ENCODE data around the gene ATP6V0E1. TPM values are rescaled to one million over a fixed set of nuclear protein-coding genes. Genes with fewer than 3 reads are reported as not detected.
A peak's percentile ranks its signal among the peaks of the same experiment; 100 is the strongest.

Gene ATP6V0E1
- total RNA-seq (2012; rRNA removed), result 277 and 299 TPM in 2 replicates
- 258 TPM in 2 replicates for polyA plus RNA-seq (2012; rRNA removed)
- 96.0 and 111 TPM in 2 replicates for polyA plus RNA-seq (2012; cell fraction: cytosol; rRNA removed)
- polyA plus RNA-seq (2012; cell fraction: nucleus; rRNA removed; ENCODE audit: low replicate concordance), result 16.9 and 96.8 TPM in 2 replicates
- percentile 87 among the genes with signal in this experiment for Bru-seq, nascent RNA
- BruChase-seq, experiment 1, labeled RNA remaining after a 6-hour chase, result percentile 90 among the genes with signal in this experiment
- percentile 76 among the genes with signal in this experiment for BruChase-seq, experiment 2, labeled RNA remaining after a 2-hour chase
- long read RNA-seq, transcript ATP6V0E1-203 (4 exons, 1,433 nt), result major isoform, 210 of 236 reads
- long read RNA-seq, partial matches to known transcripts, result 5 of 236 reads
- long read RNA-seq, other reads (novel, unspliced or antisense), result 18 of 236 reads

DNA sequence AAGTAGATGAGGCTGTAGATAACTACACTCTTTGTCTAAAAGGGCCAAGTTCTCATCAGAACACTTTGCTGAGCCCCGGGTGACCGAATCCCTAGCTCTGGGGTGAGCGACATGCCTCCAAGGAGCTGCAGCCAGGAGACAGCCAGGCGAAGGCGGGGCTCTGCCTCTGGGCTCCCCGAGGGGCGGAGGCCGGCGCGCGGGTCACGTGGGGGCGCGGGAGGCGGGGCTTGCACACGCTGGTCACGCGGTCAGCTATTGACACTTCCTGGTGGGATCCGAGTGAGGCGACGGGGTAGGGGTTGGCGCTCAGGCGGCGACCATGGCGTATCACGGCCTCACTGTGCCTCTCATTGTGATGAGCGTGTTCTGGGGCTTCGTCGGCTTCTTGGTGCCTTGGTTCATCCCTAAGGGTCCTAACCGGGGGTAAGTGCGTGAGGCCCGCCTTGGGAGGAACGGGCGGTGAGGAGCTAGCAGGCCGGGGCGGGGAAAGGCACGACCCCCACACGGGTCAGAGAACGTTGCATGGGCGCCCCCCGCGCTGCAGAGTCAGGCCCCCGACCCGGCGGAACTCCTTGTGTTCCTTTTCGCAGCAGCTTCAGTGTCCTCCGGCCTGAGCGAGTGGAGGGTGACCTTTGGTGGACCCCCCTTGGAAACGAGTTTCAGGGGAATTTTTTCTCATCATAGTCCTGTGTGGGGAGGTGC, at the start of gene ATP6V0E1:
ATP6V0E1 (plus strand) TSS at position 230 of the 702 bp plus-strand sequence; CDS start at position 320, 90 bp downstream.
- ChIA-PET POLR2A (ENCODE audit: unreplicated experiment) (interaction anchor here (0.5 to 1.0 kb wide), 3 partner anchors 73 to 147 kb away, joined by 3 read pairs; no protein-coding TSS in a partner anchor), CTCF (interaction anchor here (0.7 to 1.4 kb wide), 7 partner anchors 11 to 403 kb away, joined by 3 to 6 read pairs (median 4); no protein-coding TSS in a partner anchor)
- H3K4ac ChIP-seq (ENCODE audit: low read depth, low read length), result peak within 1 kb of the TSS; percentile 79
- peak within 1 kb of the TSS; percentile 73 for H3K56ac ChIP-seq (ENCODE audit: extremely low read depth, insufficient read depth, low read length)
- peak within 1 kb of the TSS; percentile 75 for H3K23ac ChIP-seq (ENCODE audit: low read depth, low read length)
- peak within 1 kb of the TSS; percentile 96 for H2AFZ ChIP-seq (replicated peaks; ENCODE audit: low read length, poor library complexity)
- H4K91ac ChIP-seq (ENCODE audit: insufficient read depth, low read depth, low read length), result peak within 1 kb of the TSS; percentile 70
- peak within 1 kb of the TSS; percentile 61 for H2BK5ac ChIP-seq (ENCODE audit: low read depth, low read length, poor library complexity, severe bottlenecking)
- H2BK15ac ChIP-seq (ENCODE audit: low read depth, low read length), result no peak within 1 kb of the TSS
- in situ Hi-C loops (cut with MboI; ENCODE audit: low sequenced_read_pairs) (loop anchor here (5.0 kb wide), 2 partner anchors 159 to 304 kb away; partner anchors contain the start of gene BNIP1), dilution Hi-C loops (cut with HindIII; ENCODE audit: low sequenced_read_pairs, unreplicated experiment) (no loop called here), intact Hi-C loops (cut with micrococcal nuclease) (loop anchor here (1.0 to 2.0 kb wide), 3 partner anchors 74 to 299 kb away; partner anchors contain the start of gene BNIP1)
- H2AK5ac ChIP-seq (ENCODE audit: low read depth, low read length), result peak within 1 kb of the TSS; percentile 79
- DNase-seq (peak; percentile 86), ATAC-seq (ENCODE audit: low read depth) (peak; percentile 95)
- peak within 1 kb of the TSS; percentile 86 for H3K4me3 ChIP-seq (ENCODE audit: insufficient read depth, low read depth, low read length)
- peak within 1 kb of the TSS; percentile 87 for H3K14ac ChIP-seq (replicated peaks; ENCODE audit: low read depth, low read length)
- 0 out of 2 replicates have a peak within 1 kb of the TSS, but pooled peaks have one; percentile 4 for H2BK20ac ChIP-seq (ENCODE audit: low read depth, low read length)
- 0% methylated on average over 23 of the region's 49 CpGs; no CpG with 5 or more reads in 1 of the 2 experiments for WGBS, 2 experiments (ENCODE audit: extremely low coverage in 2 of 2, insufficient read length in 1 of 2)
- BruUV-seq (replicated peaks), result TSS peak; percentile 51
- peak within 1 kb of the TSS; percentile 84 for H2BK120ac ChIP-seq (ENCODE audit: low read depth, low read length)
- no peaks in the 10 kb centered on the region; the same call in 1 of the 2 replicates for H3K9me1 ChIP-seq (ENCODE audit: insufficient read depth, low read length)
- peaks cover 13% of the 10 kb centered on the region; the same call in 1 of the 2 replicates for H3K36me3 ChIP-seq (ENCODE audit: control insufficient read depth, insufficient read depth, low read length)
- peak within 1 kb of the TSS; percentile 94 for H2AK9ac ChIP-seq (replicated peaks; ENCODE audit: low read depth, low read length, poor library complexity)
- peak within 1 kb of the TSS; percentile 92 for H3K9ac ChIP-seq (ENCODE audit: low read depth, low read length)
- H3K79me1 ChIP-seq (ENCODE audit: low read depth in 1 of 2, low read length in 2 of 2), result peaks cover 10 to 19% of the 10 kb centered on the region in 2 experiments; a peak in 3 of 4 replicates
- peak within 1 kb of the TSS; percentile 89 for H3K4me2 ChIP-seq (ENCODE audit: low read depth, low read length)
- peaks cover 2% of the 10 kb centered on the region; the same call in 1 of the 2 replicates for H3K4me1 ChIP-seq (ENCODE audit: control insufficient read depth, insufficient read depth, low read length)
- peak within 1 kb of the TSS; percentile 5 to 91; a peak in 3 of 4 replicates for H4K8ac ChIP-seq (ENCODE audit: low read depth in 2 of 2, low read length in 2 of 2)
- peaks cover 22% of the 10 kb centered on the region; the same call in 1 of the 2 replicates for H4K20me1 ChIP-seq (ENCODE audit: insufficient read depth, low read length)
- peak within 1 kb of the TSS; percentile 92 for H3K27ac ChIP-seq (ENCODE audit: insufficient read depth, low read length)
- H3K9me3 ChIP-seq (ENCODE audit: control insufficient read depth, insufficient read depth, low read length), result no peaks in the 10 kb centered on the region
- no peaks in the 10 kb centered on the region for H3K27me3 ChIP-seq (ENCODE audit: control insufficient read depth, insufficient read depth, low read length)
- H4K5ac ChIP-seq (ENCODE audit: low read depth, low read length), result peak within 1 kb of the TSS; percentile 45
- H3K18ac ChIP-seq (ENCODE audit: low read depth, low read length), result peak within 1 kb of the TSS; percentile 73
- TF ChIP-seq MXI1 (IDR thresholded peaks at IDR 0.05; ENCODE audit: borderline replicate concordance, low read depth, low read length) (peak; percentile 80; the same call in 1 of the 2 replicates), MAZ (IDR thresholded peaks at IDR 0.05; ENCODE audit: borderline replicate concordance, low read depth, low read length) (peak; percentile 82), SMC3 (IDR thresholded peaks at IDR 0.05; ENCODE audit: low read depth, low read length) (no peak), BHLHE40 (IDR thresholded peaks at IDR 0.05; ENCODE audit: low read depth, low read length) (0 out of 2 replicates have a peak, but pooled peaks have one; percentile 33), POLR2A (IDR thresholded peaks at IDR 0.05; ENCODE audit: low read depth, low read length) (peak; percentile 61), CEBPB (IDR thresholded peaks at IDR 0.05; ENCODE audit: low read depth, low read length) (no peak), RAD21 (IDR thresholded peaks at IDR 0.05; ENCODE audit: low read length) (no peak), CHD1 (IDR thresholded peaks at IDR 0.05; ENCODE audit: low read depth, low read length) (no peak), RCOR1 (IDR thresholded peaks at IDR 0.05; ENCODE audit: insufficient replicate concordance, low read length) (peak; percentile 6), NFE2L2 (IDR thresholded peaks at IDR 0.05; ENCODE audit: low read depth, low read length) (no peak), RFX5 (IDR thresholded peaks at IDR 0.05; ENCODE audit: low read depth, low read length) (no peak)
- TF ChIP-seq, protein P1, sequence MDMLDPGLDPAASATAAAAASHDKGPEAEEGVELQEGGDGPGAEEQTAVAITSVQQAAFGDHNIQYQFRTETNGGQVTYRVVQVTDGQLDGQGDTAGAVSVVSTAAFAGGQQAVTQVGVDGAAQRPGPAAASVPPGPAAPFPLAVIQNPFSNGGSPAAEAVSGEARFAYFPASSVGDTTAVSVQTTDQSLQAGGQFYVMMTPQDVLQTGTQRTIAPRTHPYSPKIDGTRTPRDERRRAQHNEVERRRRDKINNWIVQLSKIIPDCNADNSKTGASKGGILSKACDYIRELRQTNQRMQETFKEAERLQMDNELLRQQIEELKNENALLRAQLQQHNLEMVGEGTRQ (IDR thresholded peaks at IDR 0.05; ENCODE audit: low read depth, low read length), result peak; percentile 99
- TF ChIP-seq, protein P2, sequence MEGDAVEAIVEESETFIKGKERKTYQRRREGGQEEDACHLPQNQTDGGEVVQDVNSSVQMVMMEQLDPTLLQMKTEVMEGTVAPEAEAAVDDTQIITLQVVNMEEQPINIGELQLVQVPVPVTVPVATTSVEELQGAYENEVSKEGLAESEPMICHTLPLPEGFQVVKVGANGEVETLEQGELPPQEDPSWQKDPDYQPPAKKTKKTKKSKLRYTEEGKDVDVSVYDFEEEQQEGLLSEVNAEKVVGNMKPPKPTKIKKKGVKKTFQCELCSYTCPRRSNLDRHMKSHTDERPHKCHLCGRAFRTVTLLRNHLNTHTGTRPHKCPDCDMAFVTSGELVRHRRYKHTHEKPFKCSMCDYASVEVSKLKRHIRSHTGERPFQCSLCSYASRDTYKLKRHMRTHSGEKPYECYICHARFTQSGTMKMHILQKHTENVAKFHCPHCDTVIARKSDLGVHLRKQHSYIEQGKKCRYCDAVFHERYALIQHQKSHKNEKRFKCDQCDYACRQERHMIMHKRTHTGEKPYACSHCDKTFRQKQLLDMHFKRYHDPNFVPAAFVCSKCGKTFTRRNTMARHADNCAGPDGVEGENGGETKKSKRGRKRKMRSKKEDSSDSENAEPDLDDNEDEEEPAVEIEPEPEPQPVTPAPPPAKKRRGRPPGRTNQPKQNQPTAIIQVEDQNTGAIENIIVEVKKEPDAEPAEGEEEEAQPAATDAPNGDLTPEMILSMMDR (conservative IDR thresholded peaks at IDR 0.05; ENCODE audit: low read depth, low read length), result no peak
